ENCODE data around the gene ADGRL3. TPM values are rescaled to one million over a fixed set of nuclear protein-coding genes. Genes with fewer than 3 reads are reported as not detected.

Gene ADGRL3
- total RNA-seq, 2 experiments from 2014 or later = not detected

DNA sequence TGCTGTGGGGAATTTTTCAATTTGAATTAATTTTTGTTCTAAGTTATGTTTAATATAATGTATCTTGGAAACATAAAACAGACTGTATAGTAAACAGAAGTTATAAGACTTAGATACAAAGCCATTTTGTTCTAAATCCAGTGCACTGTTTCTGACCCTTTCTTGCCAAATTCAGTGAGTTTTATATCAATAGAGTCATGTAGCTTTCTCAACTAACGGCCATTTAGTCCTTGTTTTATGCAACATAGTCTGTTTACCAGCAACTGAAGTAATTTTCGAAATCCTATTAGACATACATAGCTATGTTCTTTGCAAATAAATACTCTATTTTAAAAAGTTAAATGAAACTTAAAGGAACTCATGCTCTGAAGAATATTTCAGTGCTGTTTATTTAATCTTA lies 242.8 kb downstream of the ADGRL3 start:
- ChIA-PET POLR2A (no interaction called here), CTCF (no interaction called here)
- no peak for DNase-seq
- no peak for ATAC-seq
- no peaks in the 10 kb centered on the region for H3K27me3 Mint-ChIP-seq
- H3K4me1 Mint-ChIP-seq (ENCODE audit: low read depth) = no peaks in the 10 kb centered on the region
- H3K36me3 Mint-ChIP-seq (ENCODE audit: low read depth) = no peaks in the 10 kb centered on the region
- TF ChIP-seq, protein P1, sequence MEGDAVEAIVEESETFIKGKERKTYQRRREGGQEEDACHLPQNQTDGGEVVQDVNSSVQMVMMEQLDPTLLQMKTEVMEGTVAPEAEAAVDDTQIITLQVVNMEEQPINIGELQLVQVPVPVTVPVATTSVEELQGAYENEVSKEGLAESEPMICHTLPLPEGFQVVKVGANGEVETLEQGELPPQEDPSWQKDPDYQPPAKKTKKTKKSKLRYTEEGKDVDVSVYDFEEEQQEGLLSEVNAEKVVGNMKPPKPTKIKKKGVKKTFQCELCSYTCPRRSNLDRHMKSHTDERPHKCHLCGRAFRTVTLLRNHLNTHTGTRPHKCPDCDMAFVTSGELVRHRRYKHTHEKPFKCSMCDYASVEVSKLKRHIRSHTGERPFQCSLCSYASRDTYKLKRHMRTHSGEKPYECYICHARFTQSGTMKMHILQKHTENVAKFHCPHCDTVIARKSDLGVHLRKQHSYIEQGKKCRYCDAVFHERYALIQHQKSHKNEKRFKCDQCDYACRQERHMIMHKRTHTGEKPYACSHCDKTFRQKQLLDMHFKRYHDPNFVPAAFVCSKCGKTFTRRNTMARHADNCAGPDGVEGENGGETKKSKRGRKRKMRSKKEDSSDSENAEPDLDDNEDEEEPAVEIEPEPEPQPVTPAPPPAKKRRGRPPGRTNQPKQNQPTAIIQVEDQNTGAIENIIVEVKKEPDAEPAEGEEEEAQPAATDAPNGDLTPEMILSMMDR (IDR thresholded peaks at IDR 0.05) = no peak
- intact Hi-C loops (cut with micrococcal nuclease) = no loop called here
- no peak overlapping the region for H3K4me3 Mint-ChIP-seq
- H3K9me3 Mint-ChIP-seq = peaks cover 7% of the 10 kb centered on the region
- H3K27ac Mint-ChIP-seq = no peak overlapping the region

DNA sequence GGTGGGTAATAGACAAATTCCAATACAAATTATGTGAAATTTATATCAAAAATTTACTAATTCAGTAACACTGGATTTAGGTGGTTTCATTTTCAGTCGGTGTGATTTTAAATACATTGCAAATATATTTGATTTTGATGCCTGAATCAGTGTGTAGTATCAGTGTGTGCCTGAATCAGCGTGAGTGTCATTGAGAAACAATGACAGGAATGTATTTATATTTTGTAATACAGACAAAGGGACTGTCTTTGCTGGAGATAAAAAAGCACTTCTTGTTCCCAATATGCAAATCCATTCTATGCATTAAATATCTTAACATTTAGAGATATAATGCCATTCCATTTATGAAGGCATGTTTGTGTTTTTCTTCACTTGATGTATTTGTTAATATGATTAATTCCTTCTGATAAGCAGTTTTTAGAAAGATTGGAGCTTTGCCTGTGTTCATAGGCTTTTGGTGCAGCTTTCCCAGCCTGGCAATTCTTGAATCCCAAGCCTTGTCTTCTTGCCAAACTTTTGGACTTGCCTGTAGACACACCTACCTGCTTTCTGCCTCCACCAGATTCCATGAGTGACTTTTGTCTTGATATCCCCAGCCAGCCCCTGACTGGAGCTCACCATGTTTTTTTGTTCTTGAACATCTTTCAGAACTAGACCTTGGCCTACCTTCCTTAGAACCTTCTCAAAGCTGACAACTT lies 243.8 kb downstream of the ADGRL3 start:
- ATAC-seq (no peak), DNase-seq (no peak)
- Mint-ChIP-seq H3K9me3 (peaks cover 7% of the 10 kb centered on the region), H3K36me3 (ENCODE audit: low read depth) (no peaks in the 10 kb centered on the region), H3K4me3 (no peak overlapping the region), H3K27ac (no peak overlapping the region), H3K27me3 (no peaks in the 10 kb centered on the region), H3K4me1 (ENCODE audit: low read depth) (no peaks in the 10 kb centered on the region)
- intact Hi-C loops (cut with micrococcal nuclease) = no loop called here
- ChIA-PET CTCF (no interaction called here), POLR2A (no interaction called here)
- TF ChIP-seq, protein P1 (IDR thresholded peaks at IDR 0.05) = no peak

DNA sequence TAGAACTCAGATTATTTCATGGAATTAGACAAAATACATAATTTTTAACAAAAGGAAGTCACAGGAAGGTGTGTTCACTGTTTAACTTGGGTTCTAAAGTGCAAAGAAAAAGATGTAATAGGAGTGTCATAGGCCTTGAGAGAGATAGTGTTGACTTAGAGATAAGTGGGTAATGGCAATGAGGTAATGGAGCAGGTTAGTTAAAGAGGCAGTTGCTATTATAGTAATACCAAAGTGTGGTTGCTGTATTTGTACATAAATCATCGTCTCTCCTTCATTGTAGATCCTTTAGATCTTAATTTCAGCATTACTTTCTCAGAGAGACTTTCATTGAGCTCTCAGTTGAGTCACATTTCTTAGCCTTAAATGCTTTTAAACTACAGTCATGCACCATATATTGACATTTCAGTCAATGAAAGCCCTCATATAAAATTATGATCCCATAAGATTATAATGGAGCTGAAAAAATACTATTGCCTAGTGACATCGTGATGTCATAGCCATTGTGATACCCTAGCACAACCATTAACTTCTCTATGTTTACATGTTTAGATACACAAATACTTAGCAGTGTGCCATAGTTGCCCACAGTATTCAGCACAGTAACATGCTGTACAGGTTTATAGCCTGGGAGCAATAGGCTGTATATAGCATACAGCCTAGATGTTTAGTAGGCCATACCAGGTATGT lies 245.4 kb downstream of the ADGRL3 start:
- no peaks in the 10 kb centered on the region for H3K27me3 Mint-ChIP-seq
- TF ChIP-seq, protein P1 (IDR thresholded peaks at IDR 0.05) = no peak
- H3K4me1 Mint-ChIP-seq (ENCODE audit: low read depth) = no peaks in the 10 kb centered on the region
- H3K4me3 Mint-ChIP-seq = no peak overlapping the region
- H3K36me3 Mint-ChIP-seq (ENCODE audit: low read depth) = no peaks in the 10 kb centered on the region
- ChIA-PET POLR2A (no interaction called here), CTCF (no interaction called here)
- DNase-seq (no peak), ATAC-seq (no peak)
- no peak overlapping the region for H3K27ac Mint-ChIP-seq
- intact Hi-C loops (cut with micrococcal nuclease) = no loop called here
- peaks cover 7% of the 10 kb centered on the region for H3K9me3 Mint-ChIP-seq

DNA sequence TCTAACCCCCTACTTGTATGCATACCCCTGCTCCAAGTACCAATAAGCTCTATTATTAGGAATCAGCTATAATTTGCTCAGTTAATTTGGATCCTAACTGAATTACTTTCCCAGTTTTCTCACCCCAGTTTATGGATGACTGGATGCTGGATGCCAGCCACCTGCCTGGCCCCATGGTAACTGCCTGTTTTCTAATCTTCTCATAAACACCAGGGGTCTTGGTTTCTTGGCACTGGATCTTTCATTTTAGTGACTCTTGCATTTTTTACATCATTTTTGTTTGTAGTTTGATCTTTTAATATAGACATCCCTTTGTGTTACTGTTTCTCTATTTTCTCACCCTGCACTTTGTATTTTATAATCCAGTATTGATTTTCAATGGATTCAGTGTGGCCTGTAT lies 246.8 kb downstream of the ADGRL3 start:
- Mint-ChIP-seq H3K9me3 (peaks cover 7% of the 10 kb centered on the region), H3K27me3 (no peaks in the 10 kb centered on the region), H3K27ac (no peak overlapping the region), H3K36me3 (ENCODE audit: low read depth) (no peaks in the 10 kb centered on the region), H3K4me3 (no peak overlapping the region), H3K4me1 (ENCODE audit: low read depth) (no peaks in the 10 kb centered on the region)
- TF ChIP-seq, protein P1 (IDR thresholded peaks at IDR 0.05) = no peak
- intact Hi-C loops (cut with micrococcal nuclease) = no loop called here
- ChIA-PET CTCF (no interaction called here), POLR2A (no interaction called here)
- ATAC-seq = no peak
- DNase-seq = no peak

DNA sequence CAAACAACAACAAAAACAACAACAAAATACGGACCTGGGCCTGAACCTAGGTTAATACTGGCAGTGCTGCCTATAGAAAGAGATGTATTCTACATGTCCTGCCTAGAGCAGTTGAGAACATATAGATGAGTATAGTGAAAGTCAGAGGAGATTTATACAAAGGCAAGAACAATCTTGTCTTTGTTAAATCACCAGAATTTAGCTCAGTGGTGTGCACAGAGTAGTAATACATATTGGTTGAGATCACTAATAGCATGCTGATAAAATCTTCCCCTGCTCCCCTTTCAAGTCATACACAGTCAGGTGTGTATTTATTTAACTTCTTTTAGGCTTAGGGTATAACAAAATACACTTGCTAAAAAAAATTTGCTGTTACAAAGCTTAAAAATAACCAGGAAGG lies 247.8 kb downstream of the ADGRL3 start:
- ATAC-seq = no peak
- no peak for DNase-seq
- Mint-ChIP-seq H3K4me3 (no peak overlapping the region), H3K4me1 (ENCODE audit: low read depth) (no peaks in the 10 kb centered on the region), H3K9me3 (peaks cover 8% of the 10 kb centered on the region), H3K27ac (no peak overlapping the region), H3K36me3 (ENCODE audit: low read depth) (no peaks in the 10 kb centered on the region), H3K27me3 (no peaks in the 10 kb centered on the region)
- TF ChIP-seq, protein P1 (IDR thresholded peaks at IDR 0.05) = no peak
- intact Hi-C loops (cut with micrococcal nuclease) = no loop called here
- POLR2A ChIA-PET = no interaction called here
- CTCF ChIA-PET = no interaction called here
